Activated CD4-positive, alpha-beta memory T cell treated with anti-CD3 and anti-CD28 coated beads for 36 hours (primary cell): ENCODE data around the gene SCIMP. TPM values are rescaled to one million over a fixed set of nuclear protein-coding genes. Genes with fewer than 3 reads are reported as not detected.

Experiments used
- CTCF ChIA-PET: fragments of 350-600 bp; sonication (Branson Sonifier 250); formaldehyde crosslinking; loops from one replicate; lab custom pipeline; 2021; ENCODE audit warnings: antibody characterized with exemption, inconsistent platforms; lab: Charles Lee
- POLR2A ChIA-PET: fragments of 350-600 bp; sonication (Branson Sonifier 250); formaldehyde crosslinking; loops from one replicate; lab custom pipeline; 2021; ENCODE audit warnings: antibody characterized with exemption; lab: Charles Lee
- DNase-seq: peaks from one replicate; pipeline ENCODE4 v3.0.0-alpha.2; 2020
- H3K27ac Mint-ChIP-seq: one replicate; pipeline ENCODE4 v1.8.0; 2021; ENCODE audit warnings: mixed read lengths
- H3K27me3 Mint-ChIP-seq: one replicate; pipeline ENCODE4 v1.8.0; 2021; ENCODE audit warnings: mixed read lengths
- H3K36me3 Mint-ChIP-seq: one replicate; pipeline ENCODE4 v1.8.0; 2021; ENCODE audit warnings: mixed read lengths
- H3K4me1 Mint-ChIP-seq: one replicate; pipeline ENCODE4 v1.8.0; 2021; ENCODE audit warnings: low read depth, mixed read lengths
- H3K4me3 Mint-ChIP-seq: one replicate; pipeline ENCODE4 v1.8.0; 2021; ENCODE audit warnings: mild to moderate bottlenecking, mixed read lengths
- H3K9me3 Mint-ChIP-seq: one replicate; pipeline ENCODE4 v1.8.0; 2021; ENCODE audit warnings: mixed read lengths
- intact Hi-C: fragments of 100-400 bp; cut with micrococcal nuclease; formaldehyde crosslinking; loops from one replicate; pipeline ENCODE4 v1.15.1; 2023
- total RNA-seq, 2 experiments: library from RNA; stranded (reverse); gene quantifications; one replicate each; pipeline ENCODE4 v1.2.3, GENCODE V29; 2021

Gene SCIMP
- total RNA-seq, 2 experiments from 2014 or later, result not detected

DNA sequence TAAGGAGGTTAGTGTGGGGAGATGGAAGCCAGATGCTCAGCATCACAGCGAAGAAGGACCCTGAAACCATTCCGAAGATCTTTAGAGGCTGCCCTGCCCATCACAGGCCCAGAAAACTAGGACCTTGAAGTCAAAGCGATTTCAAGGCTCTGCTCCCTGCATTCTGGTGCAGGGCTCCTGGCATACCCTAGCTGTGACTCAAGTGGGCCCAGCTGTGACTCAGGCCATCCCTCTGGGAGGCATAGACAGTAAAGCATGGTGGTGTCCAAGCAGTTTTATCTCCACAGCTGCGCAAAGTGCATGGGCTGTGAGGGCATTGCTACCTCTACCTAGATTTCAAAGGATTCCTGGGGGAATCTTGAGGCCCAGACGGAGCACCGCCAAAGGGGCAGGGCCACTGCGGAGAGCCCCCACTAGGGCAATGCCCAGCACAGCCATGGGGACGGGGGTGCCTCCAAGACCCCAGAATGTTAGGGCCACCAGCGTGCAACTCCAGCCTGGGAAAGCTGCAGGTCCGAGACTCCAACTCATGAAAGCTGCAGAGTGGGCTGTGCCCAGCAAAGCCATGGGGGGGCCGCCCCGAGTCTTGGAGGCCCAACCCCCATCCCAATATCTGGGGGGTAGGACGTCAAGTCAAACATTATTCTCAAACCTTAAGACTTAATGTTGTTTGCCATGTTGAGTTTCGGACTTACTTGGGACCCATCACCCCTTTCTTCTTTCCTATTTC lies 31.3 kb downstream of the SCIMP start:
- H3K4me1 Mint-ChIP-seq, result peaks cover 5% of the 10 kb centered on the region
- no peaks in the 10 kb centered on the region for H3K9me3 Mint-ChIP-seq
- no peak overlapping the region for H3K4me3 Mint-ChIP-seq
- POLR2A ChIA-PET, result no interaction called here
- H3K36me3 Mint-ChIP-seq, result peaks cover 4% of the 10 kb centered on the region
- intact Hi-C loops, result no loop called here
- CTCF ChIA-PET, result no interaction called here
- DNase-seq, result no peak
- H3K27ac Mint-ChIP-seq, result no peak overlapping the region
- no peaks in the 10 kb centered on the region for H3K27me3 Mint-ChIP-seq

DNA sequence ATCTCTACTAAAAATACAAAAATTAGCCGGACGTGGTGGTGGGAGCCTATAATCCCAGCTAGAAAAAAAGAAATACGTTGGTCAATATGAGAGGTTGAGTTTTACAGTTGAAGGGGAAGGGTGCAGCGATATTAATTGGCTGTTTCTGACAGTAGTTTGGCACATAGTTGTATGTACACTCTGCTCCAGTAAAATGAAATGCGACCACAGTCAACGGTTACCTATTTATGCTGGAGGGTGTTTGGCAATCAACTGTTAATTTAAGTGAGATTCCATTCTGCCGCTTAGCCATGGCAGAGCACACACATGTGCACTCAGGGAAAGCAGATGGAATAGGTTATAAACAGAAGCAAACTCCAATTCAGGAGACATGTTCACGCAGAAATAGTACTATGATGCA lies 33.6 kb downstream of the SCIMP start:
- H3K4me1 Mint-ChIP-seq, result peaks cover 5% of the 10 kb centered on the region
- H3K9me3 Mint-ChIP-seq, result no peaks in the 10 kb centered on the region
- intact Hi-C loops, result no loop called here
- ChIA-PET CTCF (no interaction called here), POLR2A (no interaction called here)
- H3K4me3 Mint-ChIP-seq, result no peak overlapping the region
- H3K36me3 Mint-ChIP-seq, result peaks cover 4% of the 10 kb centered on the region
- H3K27me3 Mint-ChIP-seq, result no peaks in the 10 kb centered on the region
- DNase-seq, result no peak
- H3K27ac Mint-ChIP-seq, result no peak overlapping the region

DNA sequence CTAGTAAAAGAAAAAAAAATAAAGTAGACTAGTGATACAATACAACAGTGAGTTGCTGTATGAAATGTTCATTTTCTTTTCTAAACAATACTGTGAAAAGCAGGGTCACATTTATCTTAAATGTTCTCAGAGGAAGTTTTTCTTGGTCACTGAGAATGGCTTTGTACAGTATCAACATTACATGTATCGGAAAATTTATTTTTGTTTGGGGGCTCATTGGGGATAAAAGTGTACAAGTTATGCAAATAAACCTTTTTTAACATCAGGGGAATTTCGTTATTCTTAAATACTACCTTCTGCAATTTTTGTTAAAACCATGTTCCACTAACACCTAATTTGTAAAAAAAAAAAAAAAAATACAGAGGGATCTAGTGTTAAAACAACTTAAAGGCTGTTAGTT lies 34.3 kb downstream of the SCIMP start:
- Mint-ChIP-seq H3K36me3 (peaks cover 4% of the 10 kb centered on the region), H3K4me1 (peaks cover 5% of the 10 kb centered on the region), H3K9me3 (no peaks in the 10 kb centered on the region), H3K4me3 (no peak overlapping the region), H3K27ac (no peak overlapping the region), H3K27me3 (no peaks in the 10 kb centered on the region)
- CTCF ChIA-PET, result no interaction called here
- no peak for DNase-seq
- POLR2A ChIA-PET, result no interaction called here
- intact Hi-C loops, result no loop called here

DNA sequence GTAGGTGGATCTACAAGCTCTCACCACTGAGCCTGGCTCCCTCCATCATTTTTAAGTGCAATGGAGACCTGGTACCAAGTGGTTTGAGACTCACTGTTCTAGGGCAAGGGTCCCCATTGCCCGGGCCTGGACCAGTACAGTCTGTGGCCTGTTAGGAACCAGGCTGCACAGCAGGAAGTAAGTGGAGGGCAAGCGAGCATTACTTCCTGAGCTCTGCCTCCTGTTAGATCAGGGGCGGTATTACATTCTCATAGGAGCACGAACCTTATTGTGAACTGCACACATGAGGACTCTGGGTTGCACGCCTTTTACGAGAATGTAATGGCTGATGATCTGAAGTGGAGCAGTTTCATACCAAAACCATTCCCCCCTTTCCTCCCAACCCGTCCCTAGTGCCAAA lies 36.2 kb downstream of the SCIMP start:
- Mint-ChIP-seq H3K4me1 (no peaks in the 10 kb centered on the region), H3K36me3 (no peaks in the 10 kb centered on the region), H3K9me3 (no peaks in the 10 kb centered on the region), H3K27me3 (no peaks in the 10 kb centered on the region), H3K4me3 (no peak overlapping the region), H3K27ac (no peak overlapping the region)
- intact Hi-C loops, result loop anchor here (5.0 kb wide), 1 partner anchor 239 kb away; the partner anchor contains the start of gene C1QBP
- DNase-seq, result no peak
- POLR2A ChIA-PET, result no interaction called here
- CTCF ChIA-PET, result interaction anchor here (0.8 to 1.6 kb wide), 2 partner anchors 39 to 241 kb away, joined by 4 to 10 read pairs; partner anchors contain the start of gene C1QBP

- intact Hi-C loops, result loop anchor here (5.0 kb wide), 1 partner anchor 223 kb away; the partner anchor contains the start of gene NUP88
- ChIA-PET CTCF (interaction anchor here (1.0 to 1.6 kb wide), 2 partner anchors 44 to 80 kb away, joined by 3 to 5 read pairs; no protein-coding TSS in a partner anchor), POLR2A (no interaction called here)
- Mint-ChIP-seq H3K4me3 (no peak overlapping the region), H3K9me3 (peaks cover 13% of the 10 kb centered on the region), H3K4me1 (peaks cover 20% of the 10 kb centered on the region), H3K27ac (no peak overlapping the region), H3K36me3 (peaks cover 21% of the 10 kb centered on the region), H3K27me3 (no peaks in the 10 kb centered on the region)
- DNase-seq, result no peak
These were observed 40.3 kb downstream of the SCIMP start for GRCh38 chr17:5194346-5194745.

GRCh38 chr17:5191541-5192417 lies 42.9 kb downstream of the SCIMP start, which contains the start of gene ZNF594:
ZNF594 (minus strand) TSS chr17:5191868; CDS start chr17:5184256, 7,612 bp downstream.
- Mint-ChIP-seq H3K36me3 (peaks cover 40% of the 10 kb centered on the region), H3K27ac (peak within 1 kb of the TSS; percentile 52), H3K27me3 (no peaks in the 10 kb centered on the region), H3K4me3 (peak within 1 kb of the TSS; percentile 95), H3K9me3 (peaks cover 29% of the 10 kb centered on the region), H3K4me1 (peaks cover 20% of the 10 kb centered on the region)
- intact Hi-C loops, result loop anchor here (2.0 to 5.0 kb wide), 2 partner anchors 81 to 226 kb away; partner anchors contain the start of genes NUP88 and ZNF232
- ChIA-PET POLR2A (interaction anchor here (0.6 to 1.2 kb wide), 4 partner anchors 9 to 706 kb away, joined by 3 to 6 read pairs (median 4); no protein-coding TSS in a partner anchor), CTCF (interaction anchor here (0.5 to 1.6 kb wide), 10 partner anchors 9 to 295 kb away, joined by 3 to 8 read pairs (median 3); partner anchors contain the start of genes DERL2 and MIS12)
- DNase-seq, result peak; percentile 99

DNA sequence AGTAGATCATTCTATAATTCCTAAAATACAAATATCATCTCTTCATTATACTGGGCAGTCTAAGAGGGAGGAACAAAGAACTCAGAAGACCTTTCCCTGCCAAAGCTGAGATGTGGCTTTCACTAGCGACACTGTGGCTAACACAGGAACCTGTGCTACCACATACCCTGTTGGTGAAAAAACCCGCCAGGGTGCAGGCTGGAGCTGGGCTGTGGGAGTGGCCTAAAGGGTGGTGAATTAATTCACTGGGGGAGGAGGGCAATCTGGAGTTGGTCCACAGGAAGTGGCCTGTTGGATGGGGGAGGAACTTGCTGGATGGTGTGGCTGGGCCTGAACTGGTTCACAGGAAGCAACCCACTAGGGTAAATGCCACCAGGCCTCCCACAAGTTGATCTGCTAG lies 50.4 kb downstream of the SCIMP start:
- Mint-ChIP-seq H3K36me3 (peaks cover 84% of the 10 kb centered on the region), H3K4me3 (no peak overlapping the region), H3K27me3 (no peaks in the 10 kb centered on the region), H3K27ac (no peak overlapping the region), H3K9me3 (peaks cover 87% of the 10 kb centered on the region), H3K4me1 (no peaks in the 10 kb centered on the region)
- intact Hi-C loops, result no loop called here
- DNase-seq, result no peak
- CTCF ChIA-PET, result no interaction called here
- POLR2A ChIA-PET, result no interaction called here

DNA sequence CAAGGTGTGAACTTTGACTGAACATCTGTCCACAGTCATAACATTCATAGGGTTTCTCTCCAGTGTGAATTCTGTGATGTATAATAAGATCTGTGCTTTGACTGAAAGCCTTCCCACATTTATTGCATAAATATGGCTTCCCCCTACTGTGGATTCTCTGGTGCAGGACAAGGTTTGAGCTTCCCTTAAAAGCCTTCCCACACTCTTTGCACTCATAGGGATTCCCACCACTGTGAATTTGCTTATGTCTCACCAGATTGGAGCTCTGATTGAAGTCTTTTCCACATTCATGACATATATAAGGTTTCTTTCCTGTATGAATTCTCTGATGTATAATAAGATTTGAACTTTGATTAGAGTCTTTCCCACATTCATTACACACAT lies 51.3 kb downstream of the SCIMP start:
- DNase-seq, result no peak
- Mint-ChIP-seq H3K4me1 (no peaks in the 10 kb centered on the region), H3K36me3 (peaks cover 86% of the 10 kb centered on the region), H3K4me3 (no peak overlapping the region), H3K9me3 (peaks cover 94% of the 10 kb centered on the region), H3K27ac (no peak overlapping the region), H3K27me3 (no peaks in the 10 kb centered on the region)
- CTCF ChIA-PET, result interaction anchor here (0.5 to 2.7 kb wide), 4 partner anchors 7 to 136 kb away, joined by 3 to 8 read pairs (median 3); partner anchors contain the start of gene ZNF594
- POLR2A ChIA-PET, result interaction anchor here (2.0 kb wide), 1 partner anchor 8 kb away, joined by 6 read pairs; no protein-coding TSS in a partner anchor
- intact Hi-C loops, result no loop called here

- H3K4me1 Mint-ChIP-seq, result no peaks in the 10 kb centered on the region
- peaks cover 90% of the 10 kb centered on the region for H3K9me3 Mint-ChIP-seq
- ChIA-PET POLR2A (interaction anchor here (2.0 kb wide), 1 partner anchor 8 kb away, joined by 6 read pairs; no protein-coding TSS in a partner anchor), CTCF (interaction anchor here (0.7 to 2.7 kb wide), 3 partner anchors 8 to 26 kb away, joined by 3 to 8 read pairs (median 3); partner anchors contain the start of gene ZNF594)
- H3K36me3 Mint-ChIP-seq, result peaks cover 83% of the 10 kb centered on the region
- H3K27ac Mint-ChIP-seq, result no peak overlapping the region
- H3K4me3 Mint-ChIP-seq, result no peak overlapping the region
- intact Hi-C loops, result no loop called here
- no peaks in the 10 kb centered on the region for H3K27me3 Mint-ChIP-seq
- no peak for DNase-seq
These were observed 51.9 kb downstream of the SCIMP start for GRCh38 chr17:5182597-5183409.

- CTCF ChIA-PET, result interaction anchor here (1.5 to 2.7 kb wide), 2 partner anchors 9 to 10 kb away, joined by 3 to 8 read pairs; partner anchors contain the start of gene ZNF594
- Mint-ChIP-seq H3K9me3 (peaks cover 87% of the 10 kb centered on the region), H3K4me1 (no peaks in the 10 kb centered on the region), H3K27me3 (no peaks in the 10 kb centered on the region), H3K36me3 (peaks cover 78% of the 10 kb centered on the region), H3K4me3 (no peak overlapping the region), H3K27ac (no peak overlapping the region)
- intact Hi-C loops, result no loop called here
- DNase-seq, result no peak
- POLR2A ChIA-PET, result interaction anchor here (1.0 to 2.0 kb wide), 2 partner anchors 9 to 85 kb away, joined by 3 to 6 read pairs; no protein-coding TSS in a partner anchor
These were observed 53.0 kb downstream of the SCIMP start for GRCh38 chr17:5181509-5182305.
